K562 (cell line): ENCODE measurements around the gene ST7.

ENCODE experiments used
- BACH1 ChIP-seq: fragments of 200-800 bp; sonication (Bioruptor generic); IDR thresholded peaks from 2 replicates; pipeline ENCODE4 v1.6.1; 2016; ENCODE audit warnings: missing genetic modification characterization, missing compliant biosample characterization
- BRCA1 ChIP-seq, 2 experiments: fragments of 450-650 bp in 1 of 2; sonication (generic) in 1 of 2; formaldehyde crosslinking in 1 of 2; IDR thresholded peaks; 2 replicates each; pipeline versions ENCODE4 v1.5.0 to v1.6.1; 2017 to 2020; ENCODE audit warnings: mild to moderate bottlenecking in 1 of 2, missing genetic modification reagents in 1 of 2
- BRF1 ChIP-seq: IDR thresholded peaks from 3 replicates; pipeline ENCODE4 v1.6.1; 2011; ENCODE audit warnings: borderline replicate concordance, mild to moderate bottlenecking; ENCODE audit not compliant: insufficient read length; ENCODE audit errors: extremely low read depth
- CTBP1 ChIP-seq: fragments of 450-650 bp; IDR thresholded peaks from 2 replicates; pipeline ENCODE4 v1.6.1; 2016; ENCODE audit warnings: borderline replicate concordance
- CTCF ChIP-seq, 3 experiments: IDR thresholded peaks in 2 of 3; conservative IDR thresholded peaks in 1 of 3; 2 replicates each; pipeline ENCODE4 v1.5.1; 2011 to 2012; ENCODE audit warnings: low read length in 3 of 3, mild to moderate bottlenecking in 3 of 3, control low read depth in 2 of 3, improper control_type of control experiment in 1 of 3, inconsistent platforms in 1 of 3, low read depth in 1 of 3, mixed read lengths in 1 of 3, moderate library complexity in 1 of 3; ENCODE audit not compliant: insufficient read depth in 2 of 3
- FOXM1 ChIP-seq, 2 experiments: fragments of 450-650 bp in 1 of 2; sonication (generic) in 1 of 2; formaldehyde crosslinking in 1 of 2; IDR thresholded peaks; 2 replicates each; pipeline versions ENCODE4 v1.6.1 to v1.9.0; 2017 to 2022; ENCODE audit warnings: low read depth in 2 of 2, mild to moderate bottlenecking in 2 of 2, missing genetic modification reagents in 1 of 2, moderate library complexity in 1 of 2
- GTF2A2 ChIP-seq: IDR thresholded peaks from 2 replicates; pipeline ENCODE4 v1.6.1; 2016; ENCODE audit warnings: mild to moderate bottlenecking, missing genetic modification characterization, missing compliant biosample characterization
- PHF21A ChIP-seq: fragments of 450-650 bp; IDR thresholded peaks from 2 replicates; pipeline ENCODE4 v1.6.1; 2017; ENCODE audit warnings: low read depth, borderline replicate concordance
- SRSF1 ChIP-seq: fragments of 200-400 bp; formaldehyde crosslinking; IDR thresholded peaks from 2 replicates; pipeline ENCODE4 v1.6.1; 2017; ENCODE audit warnings: mild to moderate bottlenecking, low read depth, low read length, moderate library complexity
- TF ChIP-seq, protein P1 (sequence below): sonication (generic); formaldehyde crosslinking; IDR thresholded peaks from 2 replicates; pipeline ENCODE4 v1.9.0; 2022; ENCODE audit warnings: mild to moderate bottlenecking, missing genetic modification reagents
- TF ChIP-seq, protein P2 (sequence below), 3 experiments: fragments of 200-800 bp in 1 of 3; fragments of 250-450 bp in 1 of 3; fragments of 450-650 bp in 1 of 3; sonication (Bioruptor Pico) in 1 of 3; sonication (Bioruptor generic) in 1 of 3; formaldehyde crosslinking in 1 of 3; IDR thresholded peaks; 2 replicates each; pipeline versions ENCODE4 v1.6.1 to v1.8.0; 2016 to 2022; ENCODE audit warnings: mild to moderate bottlenecking in 2 of 3, missing genetic modification characterization in 2 of 3, missing compliant biosample characterization in 1 of 3, moderate library complexity in 1 of 3
- TF ChIP-seq, protein P3 (sequence below): sonication (generic); formaldehyde crosslinking; IDR thresholded peaks from 2 replicates; pipeline ENCODE4 v1.8.0; 2022; ENCODE audit warnings: mild to moderate bottlenecking, missing genetic modification reagents

GRCh38 chr7:117064688-117065087, 111.4 kb downstream of the ST7 start:
- TF ChIP-seq SRSF1 (no peak), CTCF (IDR thresholded peaks at IDR 0.05 in 2 of 3, conservative IDR thresholded peaks at IDR 0.05 in 1 of 3; ENCODE audit: insufficient read depth in 2 of 3, low read depth in 1 of 3, low read length in 3 of 3) (no peak), BRCA1 (IDR thresholded peaks at IDR 0.05) (no peak), BRCA1 (CRISPR knock-in tag; IDR thresholded peaks at IDR 0.05) (no peak), CTBP1 (no peak), GTF2A2 (tag) (no peak), PHF21A (no peak), BACH1 (tag) (no peak), BRF1 (no peak), FOXM1 (IDR thresholded peaks at IDR 0.05; ENCODE audit: low read depth) (no peak), FOXM1 (CRISPR knock-in tag; IDR thresholded peaks at IDR 0.05; ENCODE audit: low read depth) (no peak)
- TF ChIP-seq, protein P1, sequence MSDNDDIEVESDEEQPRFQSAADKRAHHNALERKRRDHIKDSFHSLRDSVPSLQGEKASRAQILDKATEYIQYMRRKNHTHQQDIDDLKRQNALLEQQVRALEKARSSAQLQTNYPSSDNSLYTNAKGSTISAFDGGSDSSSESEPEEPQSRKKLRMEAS (CRISPR knock-in tag) = no peak
- TF ChIP-seq, protein P2, sequence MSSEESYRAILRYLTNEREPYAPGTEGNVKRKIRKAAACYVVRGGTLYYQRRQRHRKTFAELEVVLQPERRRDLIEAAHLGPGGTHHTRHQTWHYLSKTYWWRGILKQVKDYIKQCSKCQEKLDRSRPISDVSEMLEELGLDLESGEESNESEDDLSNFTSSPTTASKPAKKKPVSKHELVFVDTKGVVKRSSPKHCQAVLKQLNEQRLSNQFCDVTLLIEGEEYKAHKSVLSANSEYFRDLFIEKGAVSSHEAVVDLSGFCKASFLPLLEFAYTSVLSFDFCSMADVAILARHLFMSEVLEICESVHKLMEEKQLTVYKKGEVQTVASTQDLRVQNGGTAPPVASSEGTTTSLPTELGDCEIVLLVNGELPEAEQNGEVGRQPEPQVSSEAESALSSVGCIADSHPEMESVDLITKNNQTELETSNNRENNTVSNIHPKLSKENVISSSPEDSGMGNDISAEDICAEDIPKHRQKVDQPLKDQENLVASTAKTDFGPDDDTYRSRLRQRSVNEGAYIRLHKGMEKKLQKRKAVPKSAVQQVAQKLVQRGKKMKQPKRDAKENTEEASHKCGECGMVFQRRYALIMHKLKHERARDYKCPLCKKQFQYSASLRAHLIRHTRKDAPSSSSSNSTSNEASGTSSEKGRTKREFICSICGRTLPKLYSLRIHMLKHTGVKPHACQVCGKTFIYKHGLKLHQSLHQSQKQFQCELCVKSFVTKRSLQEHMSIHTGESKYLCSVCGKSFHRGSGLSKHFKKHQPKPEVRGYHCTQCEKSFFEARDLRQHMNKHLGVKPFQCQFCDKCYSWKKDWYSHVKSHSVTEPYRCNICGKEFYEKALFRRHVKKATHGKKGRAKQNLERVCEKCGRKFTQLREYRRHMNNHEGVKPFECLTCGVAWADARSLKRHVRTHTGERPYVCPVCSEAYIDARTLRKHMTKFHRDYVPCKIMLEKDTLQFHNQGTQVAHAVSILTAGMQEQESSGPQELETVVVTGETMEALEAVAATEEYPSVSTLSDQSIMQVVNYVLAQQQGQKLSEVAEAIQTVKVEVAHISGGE (CRISPR knock-in tag; IDR thresholded peaks at IDR 0.05) = no peak
- TF ChIP-seq, protein P3, sequence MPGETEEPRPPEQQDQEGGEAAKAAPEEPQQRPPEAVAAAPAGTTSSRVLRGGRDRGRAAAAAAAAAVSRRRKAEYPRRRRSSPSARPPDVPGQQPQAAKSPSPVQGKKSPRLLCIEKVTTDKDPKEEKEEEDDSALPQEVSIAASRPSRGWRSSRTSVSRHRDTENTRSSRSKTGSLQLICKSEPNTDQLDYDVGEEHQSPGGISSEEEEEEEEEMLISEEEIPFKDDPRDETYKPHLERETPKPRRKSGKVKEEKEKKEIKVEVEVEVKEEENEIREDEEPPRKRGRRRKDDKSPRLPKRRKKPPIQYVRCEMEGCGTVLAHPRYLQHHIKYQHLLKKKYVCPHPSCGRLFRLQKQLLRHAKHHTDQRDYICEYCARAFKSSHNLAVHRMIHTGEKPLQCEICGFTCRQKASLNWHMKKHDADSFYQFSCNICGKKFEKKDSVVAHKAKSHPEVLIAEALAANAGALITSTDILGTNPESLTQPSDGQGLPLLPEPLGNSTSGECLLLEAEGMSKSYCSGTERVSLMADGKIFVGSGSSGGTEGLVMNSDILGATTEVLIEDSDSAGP (CRISPR knock-in tag) = no peak
